Loucy (cell line): Measurements from ENCODE around the gene PDX1.

ENCODE experiments used
- H2AFZ ChIP-seq: fragments of 200-600 bp; sonication (generic); 2 replicates; pipeline ENCODE4 v1.6.0; 2016; ENCODE audit warnings: antibody characterized with exemption, mild to moderate bottlenecking, low read length, moderate library complexity
- H3F3A ChIP-seq: fragments of 200-600 bp; 2 replicates; pipeline ENCODE4 v1.6.0; 2016; ENCODE audit warnings: antibody characterized with exemption, low read depth, mild to moderate bottlenecking
- H3K27me3 ChIP-seq: fragments of 200-600 bp; sonication (generic); 2 replicates; pipeline ENCODE4 v1.6.1; 2014; ENCODE audit warnings: low read length, mild to moderate bottlenecking; ENCODE audit not compliant: insufficient read depth, poor library complexity, severe bottlenecking
- H3K36me3 ChIP-seq: fragments of 200-600 bp; sonication (generic); 2 replicates; pipeline ENCODE4 v1.6.1; 2016; ENCODE audit warnings: low read length; ENCODE audit not compliant: insufficient read depth
- H3K4me1 ChIP-seq: fragments of 200-600 bp; sonication (generic); 2 replicates; pipeline ENCODE4 v1.5.1; 2014; ENCODE audit warnings: low read length, mild to moderate bottlenecking; ENCODE audit not compliant: insufficient read depth, poor library complexity, severe bottlenecking
- H3K4me2 ChIP-seq: fragments of 200-600 bp; sonication (generic); 2 replicates; pipeline ENCODE4 v1.6.0; 2014; ENCODE audit warnings: antibody characterized with exemption, low read length, low read depth, mild to moderate bottlenecking; ENCODE audit not compliant: poor library complexity, severe bottlenecking
- H3K4me3 ChIP-seq: fragments of 200-600 bp; sonication (generic); 2 replicates; pipeline ENCODE4 v1.5.1; 2014; ENCODE audit warnings: low read length, mild to moderate bottlenecking, mixed read lengths; ENCODE audit not compliant: poor library complexity, severe bottlenecking
- H3K79me2 ChIP-seq: fragments of 200-600 bp; sonication (generic); 2 replicates; pipeline ENCODE4 v1.6.1; 2014; ENCODE audit warnings: low read length; ENCODE audit not compliant: insufficient read depth
- H3K9ac ChIP-seq: fragments of 200-600 bp; sonication (generic); 2 replicates; pipeline ENCODE4 v1.6.0; 2014; ENCODE audit warnings: mild to moderate bottlenecking, low read depth, low read length, moderate library complexity; ENCODE audit not compliant: poor library complexity, severe bottlenecking
- H3K9me2 ChIP-seq: fragments of 200-600 bp; sonication (generic); replicated peaks from 2 replicates; pipeline ENCODE4 v1.6.1; 2016; ENCODE audit warnings: low read depth, low read length, mixed read lengths
- H3K9me3 ChIP-seq: fragments of 200-600 bp; sonication (generic); 2 replicates; pipeline ENCODE4 v1.6.1; 2014; ENCODE audit warnings: mild to moderate bottlenecking, antibody characterized with exemption, low read length, low read depth; ENCODE audit not compliant: insufficient read depth
- H4K20me1 ChIP-seq: fragments of 200-600 bp; sonication (generic); 2 replicates; pipeline ENCODE4 v1.6.0; 2014; ENCODE audit warnings: antibody characterized with exemption, low read length, mild to moderate bottlenecking; ENCODE audit not compliant: insufficient read depth, poor library complexity, severe bottlenecking
- CTCF ChIP-seq: fragments of 200-600 bp; sonication (generic); conservative IDR thresholded peaks from 2 replicates; pipeline ENCODE4 v1.5.1; 2014; ENCODE audit warnings: mild to moderate bottlenecking, antibody characterized with exemption, low read length
- EZH2phosphoT487 ChIP-seq: fragments of 200-600 bp; IDR thresholded peaks from 2 replicates; pipeline ENCODE4 v1.6.1; 2018; ENCODE audit warnings: antibody characterized with exemption, mild to moderate bottlenecking, moderate library complexity, borderline replicate concordance

PDX1 gene

GRCh38 chr13:27956576-27957300 is 36.9 kb downstream of the PDX1 start:
- Histone ChIP-seq H3K9me2 (no peaks in the 10 kb centered on the region), H3K36me3 (no peaks in the 10 kb centered on the region), H3K9ac (no peak overlapping the region), H3K79me2 (no peaks in the 10 kb centered on the region), H2AFZ (no peak overlapping the region), H3K4me2 (no peak overlapping the region), H3F3A (no peaks in the 10 kb centered on the region), H3K4me3 (no peak overlapping the region), H3K9me3 (no peaks in the 10 kb centered on the region), H4K20me1 (no peaks in the 10 kb centered on the region), H3K27me3 (no peaks in the 10 kb centered on the region), H3K4me1 (peaks cover 5% of the 10 kb centered on the region)
- TF ChIP-seq EZH2phosphoT487 (no peak), CTCF (no peak)

GRCh38 chr13:27959976-27960361 is 40.2 kb downstream of the PDX1 start:
- Histone ChIP-seq H3K36me3 (no peaks in the 10 kb centered on the region), H3K27me3 (no peaks in the 10 kb centered on the region), H3K4me2 (peak overlapping the region; percentile 84), H3K79me2 (no peaks in the 10 kb centered on the region), H3K4me3 (peak overlapping the region; percentile 73), H3K9ac (peak overlapping the region; percentile 38), H2AFZ (peak overlapping the region; percentile 89), H3K4me1 (no peaks in the 10 kb centered on the region), H3K9me2 (no peaks in the 10 kb centered on the region), H3F3A (no peaks in the 10 kb centered on the region), H4K20me1 (no peaks in the 10 kb centered on the region), H3K9me3 (no peaks in the 10 kb centered on the region)
- TF ChIP-seq CTCF (no peak), EZH2phosphoT487 (no peak)

GRCh38 chr13:27960362-27961226 is 40.8 kb downstream of the PDX1 start:
- Histone ChIP-seq H3K9ac (peak overlapping the region; percentile 38), H3K79me2 (no peaks in the 10 kb centered on the region), H3K9me3 (no peaks in the 10 kb centered on the region), H3K27me3 (no peaks in the 10 kb centered on the region), H3K36me3 (no peaks in the 10 kb centered on the region), H4K20me1 (no peaks in the 10 kb centered on the region), H3K4me3 (peak overlapping the region; percentile 73), H3K9me2 (no peaks in the 10 kb centered on the region), H3K4me2 (peak overlapping the region; percentile 84), H3K4me1 (no peaks in the 10 kb centered on the region), H3F3A (no peaks in the 10 kb centered on the region), H2AFZ (peak overlapping the region; percentile 89)
- TF ChIP-seq EZH2phosphoT487 = no peak
- peak; percentile 53 for TF ChIP-seq CTCF
